ENCODE measurements around the gene GLT1D1. TPM values are rescaled to one million over a fixed set of nuclear protein-coding genes. Genes with fewer than 3 reads are reported as not detected.
"Not testable (repeated sequence)": the region's sequence is repeated elsewhere in the genome, so short reads cannot be mapped to it uniquely, and the experiment has no call there.

Gene GLT1D1
- total and polyA plus RNA-seq, 2 donors (not counting 3 experiments of a cell fraction or from before 2014, with no cell fraction given), result not detected

- Histone ChIP-seq H3K27me3 (ENCODE audit: control insufficient read depth in 2 of 2, insufficient read depth in 2 of 2, low read length in 2 of 2) (no peaks in the 10 kb centered on the region), H2AFZ (ENCODE audit: low read depth, low read length) (no peak overlapping the region), H3K4me2 (ENCODE audit: insufficient read depth, low read length) (no peak overlapping the region), H3K36me3 (ENCODE audit: control insufficient read depth in 2 of 2, extremely low read depth in 1 of 2, insufficient read depth in 2 of 2, low read length in 2 of 2) (peaks cover 7 to 16% of the 10 kb centered on the region in 2 experiments), H3K79me2 (ENCODE audit: control insufficient read depth, insufficient read depth, low read length) (peaks cover 35% of the 10 kb centered on the region), H3K27ac (ENCODE audit: insufficient read depth, low read depth, low read length) (no peak overlapping the region), H3K4me1 (ENCODE audit: control insufficient read depth, extremely low read depth, insufficient read depth, low read length) (peaks cover 20% of the 10 kb centered on the region), H3K9me3 (replicated peaks; ENCODE audit: control insufficient read depth, insufficient read depth, low read length) (no peaks in the 10 kb centered on the region), H4K20me1 (replicated peaks; ENCODE audit: control insufficient read depth, extremely low read depth, insufficient read depth, low read length) (no peaks in the 10 kb centered on the region), H3K4me3 (replicated peaks in 1 of 3; ENCODE audit: insufficient read depth in 1 of 3, low read depth in 1 of 3, low read length in 3 of 3) (no peak overlapping the region), H3K9me1 (replicated peaks; ENCODE audit: control insufficient read depth, extremely low read depth, insufficient read depth, low read length) (no peaks in the 10 kb centered on the region), H3K9ac (replicated peaks; ENCODE audit: extremely low read depth, insufficient read depth, low read length) (no peak overlapping the region)
- intact Hi-C loops (cut with micrococcal nuclease), result no loop called here
- ChIA-PET POLR2A (no interaction called here), CTCF (interaction anchor here (1.0 kb wide), 1 partner anchor 17 kb away, joined by 3 read pairs; no protein-coding TSS in a partner anchor)
- no peak for TF ChIP-seq MYC (IDR thresholded peaks at IDR 0.05; ENCODE audit: low read depth, low read length)
- no peak for TF ChIP-seq GATA2 (IDR thresholded peaks at IDR 0.05; ENCODE audit: insufficient read depth, insufficient read length, low read depth, low read length)
- no peak for TF ChIP-seq EZH2 (IDR thresholded peaks at IDR 0.05; ENCODE audit: borderline replicate concordance, low read depth, low read length, severe bottlenecking)
- TF ChIP-seq CTCF (IDR thresholded peaks at IDR 0.05; ENCODE audit: extremely low read depth in 1 of 2, insufficient read depth in 1 of 2, low read depth in 1 of 2, low read length in 2 of 2), result no peak
- TF ChIP-seq MAX (IDR thresholded peaks at IDR 0.05; ENCODE audit: insufficient read depth, insufficient read length), result no peak
- TF ChIP-seq FOS (IDR thresholded peaks at IDR 0.05; ENCODE audit: borderline replicate concordance, insufficient read depth, low read length), result no peak
- no peak for TF ChIP-seq POLR2AphosphoS5 (IDR thresholded peaks at IDR 0.05; ENCODE audit: insufficient read depth, low read depth, low read length)
- TF ChIP-seq POLR2A (IDR thresholded peaks at IDR 0.05; ENCODE audit: low read depth, low read length), result no peak
- TF ChIP-seq JUN (IDR thresholded peaks at IDR 0.05; ENCODE audit: borderline replicate concordance, insufficient read depth, insufficient read length, low read depth), result no peak
- FAIRE-seq (no peak), DNase-seq (ENCODE audit: low read depth, low spot score) (no peak)
- BruUV-seq (replicated peaks), result no TSS peak
- dilution Hi-C loops (cut with MboI; ENCODE audit: extremely low pct_ligation_motif_present, low sequenced_read_pairs), result no loop called here
Observed at GRCh38 chr12:128804762-128805161, 48.5 kb upstream of the GLT1D1 start.

GRCh38 chr12:128805406-128805805 is 47.9 kb upstream of the GLT1D1 start:
- H4K20me1 ChIP-seq (replicated peaks; ENCODE audit: control insufficient read depth, extremely low read depth, insufficient read depth, low read length); FAIRE-seq; H3K4me2 ChIP-seq (ENCODE audit: insufficient read depth, low read length); POLR2A ChIA-PET; H3K9me3 ChIP-seq (replicated peaks; ENCODE audit: control insufficient read depth, insufficient read depth, low read length); H2AFZ ChIP-seq (ENCODE audit: low read depth, low read length); dilution Hi-C loops (cut with MboI; ENCODE audit: extremely low pct_ligation_motif_present, low sequenced_read_pairs); H3K27ac ChIP-seq (ENCODE audit: insufficient read depth, low read depth, low read length); H3K9ac ChIP-seq (replicated peaks; ENCODE audit: extremely low read depth, insufficient read depth, low read length); intact Hi-C loops (cut with micrococcal nuclease); BruUV-seq (replicated peaks); DNase-seq (ENCODE audit: low read depth, low spot score); H3K9me1 ChIP-seq (replicated peaks; ENCODE audit: control insufficient read depth, extremely low read depth, insufficient read depth, low read length); H3K27me3 ChIP-seq (ENCODE audit: control insufficient read depth in 2 of 2, insufficient read depth in 2 of 2, low read length in 2 of 2); H3K4me3 ChIP-seq (replicated peaks in 1 of 3; ENCODE audit: insufficient read depth in 1 of 3, low read depth in 1 of 3, low read length in 3 of 3): not testable (repeated sequence)
- H3K4me1 ChIP-seq (ENCODE audit: control insufficient read depth, extremely low read depth, insufficient read depth, low read length), result peaks cover 20% of the 10 kb centered on the region
- CTCF ChIA-PET, result interaction anchor here (1.0 kb wide), 1 partner anchor 17 kb away, joined by 3 read pairs; no protein-coding TSS in a partner anchor
- peaks cover 7 to 16% of the 10 kb centered on the region in 2 experiments for H3K36me3 ChIP-seq (ENCODE audit: control insufficient read depth in 2 of 2, extremely low read depth in 1 of 2, insufficient read depth in 2 of 2, low read length in 2 of 2)
- peaks cover 39% of the 10 kb centered on the region for H3K79me2 ChIP-seq (ENCODE audit: control insufficient read depth, insufficient read depth, low read length)

Data from endothelial cell of umbilical vein (primary cell).